HCT116 (cell line): ENCODE results near the gene C2orf76. TPM values are rescaled to one million over a fixed set of nuclear protein-coding genes. Genes with fewer than 3 reads are reported as not detected.
A peak's percentile ranks its signal among the peaks of the same experiment; 100 is the strongest.

Experiments
- ATAC-seq: fragments of 200-7000 bp; cut with Tn5 transposase; 2 replicates; pipeline ENCODE4 v1.9.1; 2020; ENCODE audit warnings: mild to moderate bottlenecking, moderate library complexity
- BruUV-seq: library from RNA; stranded (reverse); fragments of 400-500 nt; replicated peaks from 2 replicates; lab custom pipeline; 2021; lab: Mats Ljungman, UMichigan
- CTCF ChIA-PET: fragments of 300-600 bp; sonication (Branson Sonifier 250); formaldehyde crosslinking; loops from one replicate; lab custom pipeline; 2021; ENCODE audit warnings: antibody characterized with exemption; lab: Charles Lee
- POLR2A ChIA-PET: fragments of 300-600, 350-600 bp; sonication (Branson Sonifier 250); formaldehyde crosslinking; loops from one replicate; lab custom pipeline; 2021; ENCODE audit warnings: antibody characterized with exemption; lab: Charles Lee
- RAD21 ChIA-PET, 2 experiments: fragments of 300-600 bp; sonication (Branson Sonifier 250); formaldehyde crosslinking; loops; one replicate each; lab custom pipeline; 2023; ENCODE audit warnings: low total read pairs in 2 of 2; ENCODE audit not compliant: uncharacterized antibody in 2 of 2, unreplicated experiment in 2 of 2, low non-redundant PET in 1 of 2; lab: Charles Lee
- DNase-seq: peaks from one replicate; pipeline ENCODE4 v3.0.0-alpha.2; 2010; ENCODE audit warnings: low read depth, low spot score
- H2AFZ ChIP-seq: fragments of 200-600 bp; shearing (Covaris generic), sonication (generic); 2 replicates; pipeline ENCODE4 v1.6.1; 2017; ENCODE audit warnings: low read depth, mixed run types, mixed read lengths, antibody characterized with exemption, low read length; ENCODE audit not compliant: poor library complexity, severe bottlenecking
- H3K27ac ChIP-seq: 2 replicates; pipeline ENCODE4 v1.5.1; 2012; ENCODE audit warnings: low read depth, low read length
- H3K27me3 ChIP-seq: fragments of 200-600 bp; sonication (generic); 2 replicates; pipeline ENCODE4 v1.6.1; 2016; ENCODE audit warnings: mixed run types, low read length, mixed read lengths; ENCODE audit not compliant: insufficient read depth
- H3K36me3 ChIP-seq, 2 experiments: fragments of 200-500 bp in 1 of 2; fragments of 200-600 bp in 1 of 2; sonication (Bioruptor generic) in 1 of 2; sonication (generic) in 1 of 2; 2 replicates each; pipeline versions ENCODE4 v1.5.1 to v1.6.1; 2014 to 2016; ENCODE audit warnings: low read length in 2 of 2, inconsistent platforms in 1 of 2, mixed read lengths in 1 of 2, mixed run types in 1 of 2; ENCODE audit not compliant: insufficient read depth in 2 of 2, control insufficient read depth in 1 of 2
- H3K4me1 ChIP-seq, 2 experiments: fragments of 200-600 bp in 1 of 2; sonication (generic) in 1 of 2; 2 replicates each; pipeline versions ENCODE4 v1.5.1 to v1.6.1; 2012 to 2017; ENCODE audit warnings: low read length in 2 of 2, inconsistent platforms in 1 of 2, mild to moderate bottlenecking in 1 of 2, mixed read lengths in 1 of 2, mixed run types in 1 of 2, moderate library complexity in 1 of 2; ENCODE audit not compliant: insufficient read depth in 2 of 2, control insufficient read depth in 1 of 2
- H3K4me2 ChIP-seq: fragments of 200-600 bp; sonication (generic); 2 replicates; pipeline ENCODE4 v1.6.1; 2017; ENCODE audit warnings: mixed run types, low read length, mixed read lengths
- H3K4me3 ChIP-seq, 2 experiments: fragments of 200-600 bp in 1 of 2; sonication (generic) in 1 of 2; replicated peaks in 1 of 2; 2 replicates each; pipeline ENCODE4 v1.5.1; 2011 to 2016; ENCODE audit warnings: low read length in 2 of 2, control low read depth in 1 of 2, low read depth in 1 of 2, mild to moderate bottlenecking in 1 of 2, mixed read lengths in 1 of 2, mixed run types in 1 of 2
- H3K79me2 ChIP-seq: fragments of 200-600 bp; sonication (generic); 2 replicates; pipeline ENCODE4 v1.6.1; 2017; ENCODE audit warnings: mild to moderate bottlenecking, mixed run types, low read length, moderate library complexity, mixed read lengths; ENCODE audit not compliant: insufficient read depth
- H3K9ac ChIP-seq: fragments of 200-600 bp; sonication (generic); 2 replicates; pipeline ENCODE4 v1.6.1; 2016; ENCODE audit warnings: low read length, mixed read lengths
- H3K9me2 ChIP-seq: fragments of 200-600 bp; sonication (generic), shearing (Covaris generic); 2 replicates; pipeline ENCODE4 v1.6.1; 2017; ENCODE audit warnings: mixed run types, mild to moderate bottlenecking, moderate library complexity; ENCODE audit not compliant: insufficient read depth
- H3K9me3 ChIP-seq, 2 experiments: fragments of 200-500 bp in 1 of 2; fragments of 200-600 bp in 1 of 2; sonication (Bioruptor generic) in 1 of 2; sonication (generic) in 1 of 2; 2 replicates each; pipeline ENCODE4 v1.6.1; 2014 to 2017; ENCODE audit warnings: low read length in 2 of 2, mixed read lengths in 2 of 2, inconsistent platforms in 1 of 2, low read depth in 1 of 2, mild to moderate bottlenecking in 1 of 2, mixed run types in 1 of 2, moderate library complexity in 1 of 2; ENCODE audit not compliant: control insufficient read depth in 1 of 2, insufficient read depth in 1 of 2
- H4K20me1 ChIP-seq: fragments of 200-600 bp; sonication (generic), shearing (Covaris generic); 2 replicates; pipeline ENCODE4 v1.6.1; 2017; ENCODE audit warnings: mixed run types, mild to moderate bottlenecking, moderate library complexity; ENCODE audit not compliant: insufficient read depth
- CBX3 ChIP-seq: IDR thresholded peaks from 2 replicates; pipeline ENCODE4 v1.6.1; 2012; ENCODE audit warnings: low read depth
- CEBPB ChIP-seq: IDR thresholded peaks from 2 replicates; pipeline ENCODE4 v1.6.1; 2012; ENCODE audit warnings: low read depth
- EGR1 ChIP-seq: IDR thresholded peaks from 2 replicates; pipeline ENCODE4 v1.6.1; 2012; ENCODE audit warnings: low read depth
- ELF1 ChIP-seq: IDR thresholded peaks from 2 replicates; pipeline ENCODE4 v1.6.1; 2012; ENCODE audit warnings: low read depth, borderline replicate concordance
- EZH2 ChIP-seq: fragments of 200-600 bp; sonication (generic); IDR thresholded peaks from 2 replicates; pipeline ENCODE4 v1.6.1; 2017; ENCODE audit warnings: antibody characterized with exemption, mixed run types
- EZH2phosphoT487 ChIP-seq: fragments of 200-600 bp; IDR thresholded peaks from 2 replicates; pipeline ENCODE4 v1.6.1; 2018; ENCODE audit warnings: antibody characterized with exemption, borderline replicate concordance
- FOSL1 ChIP-seq: IDR thresholded peaks from 2 replicates; pipeline ENCODE4 v1.6.1; 2012; ENCODE audit warnings: low read depth
- JUND ChIP-seq: IDR thresholded peaks from 2 replicates; pipeline ENCODE4 v1.6.1; 2012
- MAX ChIP-seq: IDR thresholded peaks from 2 replicates; pipeline ENCODE4 v1.6.1; 2012
- POLR2A ChIP-seq: IDR thresholded peaks from 2 replicates; pipeline ENCODE4 v1.7.0; 2011; ENCODE audit warnings: borderline replicate concordance; ENCODE audit not compliant: insufficient read depth, insufficient read length; ENCODE audit errors: extremely low read depth
- POLR2AphosphoS5 ChIP-seq: IDR thresholded peaks from 2 replicates; pipeline ENCODE4 v1.6.1; 2011; ENCODE audit warnings: mild to moderate bottlenecking, low read depth, low read length, moderate library complexity
- RAD21 ChIP-seq: IDR thresholded peaks from 2 replicates; pipeline ENCODE4 v1.6.1; 2012; ENCODE audit warnings: low read depth, mild to moderate bottlenecking
- REST ChIP-seq: IDR thresholded peaks from 2 replicates; pipeline ENCODE4 v1.6.1; 2012; ENCODE audit warnings: low read depth
- SIN3A ChIP-seq: IDR thresholded peaks from 2 replicates; pipeline ENCODE4 v1.6.1; 2012; ENCODE audit warnings: low read depth
- SP1 ChIP-seq: IDR thresholded peaks from 2 replicates; pipeline ENCODE4 v1.6.1; 2012; ENCODE audit warnings: low read depth
- SRF ChIP-seq: IDR thresholded peaks from 2 replicates; pipeline ENCODE4 v1.6.1; 2012; ENCODE audit warnings: low read depth
- TCF7L2 ChIP-seq: IDR thresholded peaks from 2 replicates; pipeline ENCODE4 v1.7.0; 2011; ENCODE audit warnings: borderline replicate concordance, inconsistent platforms; ENCODE audit not compliant: insufficient read depth, insufficient read length; ENCODE audit errors: extremely low read depth
- ZBTB33 ChIP-seq: IDR thresholded peaks from 2 replicates; pipeline ENCODE4 v1.6.1; 2011; ENCODE audit warnings: mild to moderate bottlenecking, low read length, moderate library complexity; ENCODE audit not compliant: insufficient replicate concordance; ENCODE audit errors: extremely low read depth
- ZFX ChIP-seq: fragments of 450-650 bp; IDR thresholded peaks from 2 replicates; pipeline ENCODE4 v1.6.1; 2017
- ZNF274 ChIP-seq: fragments of 200-500 bp; sonication (Bioruptor generic); IDR thresholded peaks from 2 replicates; pipeline ENCODE4 v1.6.1; 2014; ENCODE audit warnings: mild to moderate bottlenecking, low read depth, low read length, inconsistent platforms
- intact Hi-C: fragments of 100-400 bp; cut with micrococcal nuclease; formaldehyde crosslinking; loops from 2 replicates; pipeline ENCODE4 v1.10.0; 2022
- total RNA-seq: library from RNA; stranded (reverse); gene quantifications from one replicate; pipeline ENCODE4 v1.2.1, GENCODE V29; 2021; ENCODE audit not compliant: unreplicated experiment

Gene C2orf76
- total RNA-seq, 1 experiment from 2014 or later = 10.5 TPM

- Histone ChIP-seq H3K4me1 (peaks cover 22 to 28% of the 10 kb centered on the region in 2 experiments; a peak in 3 of 4 replicates), H3K9ac (no peak overlapping the region), H3K9me2 (no peaks in the 10 kb centered on the region), H4K20me1 (no peaks in the 10 kb centered on the region), H3K27ac (peak overlapping the region; percentile 9; the same call in 1 of the 2 replicates), H3K27me3 (no peaks in the 10 kb centered on the region), H3K4me2 (peak overlapping the region; percentile 35), H3K36me3 (no peaks in the 10 kb centered on the region), H2AFZ (peak overlapping the region; percentile 80), H3K79me2 (no peaks in the 10 kb centered on the region), H3K4me3 (no peak overlapping the region), H3K9me3 (no peaks in the 10 kb centered on the region)
- ChIA-PET RAD21 (no interaction called here), CTCF (interaction anchor here (1.0 to 1.5 kb wide), 2 partner anchors 89 to 106 kb away, joined by 3 to 9 read pairs; no protein-coding TSS in a partner anchor), POLR2A (interaction anchor here (0.6 to 1.3 kb wide), 2 partner anchors 21 to 197 kb away, joined by 3 to 6 read pairs; partner anchors contain the start of genes C2orf76 and DBI)
- TF ChIP-seq TCF7L2 (no peak), CEBPB (peak; percentile 28; the same call in 1 of the 2 replicates), FOSL1 (peak; percentile 53), MAX (peak; percentile 15; the same call in 1 of the 2 replicates), EZH2phosphoT487 (no peak), RAD21 (no peak), POLR2A (no peak), SRF (no peak), ZBTB33 (no peak), EZH2 (no peak), CBX3 (0 out of 2 replicates have a peak, but pooled peaks have one; percentile 23), SIN3A (no peak), POLR2AphosphoS5 (no peak), SP1 (peak; percentile 36; the same call in 1 of the 2 replicates), JUND (peak; percentile 50; the same call in 1 of the 2 replicates), EGR1 (peak; percentile 89), ZFX (no peak), REST (no peak), ZNF274 (no peak), ELF1 (no peak)
- no peak for DNase-seq
- intact Hi-C loops = no loop called here
- peak; percentile 63 for ATAC-seq
- no TSS peak for BruUV-seq
These were observed 20.9 kb upstream of the C2orf76 start for GRCh38 chr2:119387381-119388129.
